T47D (cell line): ENCODE results near the gene PSRC1.

Source experiments
- DNase-seq, 2 experiments: peaks; one replicate each; pipeline versions ENCODE4 v3.0.0 to v3.0.0-alpha.2; 2011 to 2012; ENCODE audit warnings: low read depth in 1 of 2, low spot score in 1 of 2
- JUND ChIP-seq: IDR thresholded peaks from 2 replicates; pipeline ENCODE4 v1.6.1; 2012; ENCODE audit warnings: low read depth
- in situ Hi-C: cut with HindIII; loops from 2 replicates; pipeline ENCODE4 v1.10.0; 2016; ENCODE audit warnings: low sequenced_read_pairs, low pct_unique_long_range_greater_than_20kb

PSRC1 gene

GRCh38 chr1:109239047-109239408 is 43.9 kb downstream of the PSRC1 start:
- TF ChIP-seq JUND: no peak
- in situ Hi-C loops: no loop called here
- no peak for DNase-seq

GRCh38 chr1:109238382-109238781 is 44.6 kb downstream of the PSRC1 start:
- DNase-seq: no peak
- no peak for TF ChIP-seq JUND
- in situ Hi-C loops: no loop called here

GRCh38 chr1:109237512-109237911 is 45.4 kb downstream of the PSRC1 start:
- in situ Hi-C loops: no loop called here
- no peak for DNase-seq
- TF ChIP-seq JUND: no peak

- TF ChIP-seq JUND: no peak
- no peak for DNase-seq
- in situ Hi-C loops: no loop called here
Measured at GRCh38 chr1:109235137-109235536, 47.8 kb downstream of the PSRC1 start.

GRCh38 chr1:109231066-109231465 is 51.9 kb downstream of the PSRC1 start:
- DNase-seq: no peak
- no peak for TF ChIP-seq JUND
- in situ Hi-C loops: no loop called here
